H1 (cell line): ENCODE results near the gene MBNL1. TPM values are rescaled to one million over a fixed set of nuclear protein-coding genes. Genes with fewer than 3 reads are reported as not detected.

Experiments used
- CTCF ChIA-PET: fragments of 300-600 bp; sonication (Branson Sonifier 250); formaldehyde crosslinking; loops from one replicate; lab custom pipeline; 2021; ENCODE audit not compliant: partially characterized antibody; lab: Charles Lee
- POLR2A ChIA-PET: fragments of 300-600 bp; sonication (Branson Sonifier 250); formaldehyde crosslinking; loops from one replicate; lab custom pipeline; 2021; ENCODE audit warnings: inconsistent platforms; ENCODE audit not compliant: partially characterized antibody; lab: Charles Lee
- DNase-seq, 2 experiments: peaks; one replicate each; pipeline versions ENCODE4 v3.0.0 to v3.0.0-alpha.2; 2010 to 2022; ENCODE audit warnings: low spot score in 2 of 2, low read depth in 1 of 2, mixed read lengths in 1 of 2
- FAIRE-seq: peaks from 2 replicates; lab custom pipeline; 2011; peaks lifted over from hg19 to GRCh38; lab: Jason Lieb, UNC
- H2AFZ ChIP-seq: 2 replicates; pipeline ENCODE4 v1.8.1; 2012; ENCODE audit warnings: low read length, inconsistent platforms
- H2AK5ac ChIP-seq: 2 replicates; pipeline ENCODE4 v1.6.1; 2013; ENCODE audit warnings: low read depth, low read length
- H2BK120ac ChIP-seq: replicated peaks from 2 replicates; pipeline ENCODE3; 2013; ENCODE audit warnings: low read depth, low read length, inconsistent platforms
- H2BK12ac ChIP-seq: 2 replicates; pipeline ENCODE4 v1.6.1; 2013; ENCODE audit warnings: low read depth, low read length
- H2BK15ac ChIP-seq: 2 replicates; pipeline ENCODE4 v1.6.1; 2013; ENCODE audit warnings: low read length
- H2BK20ac ChIP-seq: 2 replicates; pipeline ENCODE4 v1.6.1; 2013; ENCODE audit warnings: low read length
- H2BK5ac ChIP-seq: 2 replicates; pipeline ENCODE4 v1.6.1; 2013; ENCODE audit warnings: low read depth, low read length
- H3K14ac ChIP-seq: 2 replicates; pipeline ENCODE4 v1.6.1; 2013; ENCODE audit warnings: inconsistent platforms; ENCODE audit not compliant: insufficient read length
- H3K18ac ChIP-seq: 2 replicates; pipeline ENCODE4 v1.6.1; 2013; ENCODE audit warnings: low read length; ENCODE audit errors: extremely low read depth
- H3K23ac ChIP-seq: 2 replicates; pipeline ENCODE4 v1.6.1; 2013; ENCODE audit warnings: inconsistent platforms; ENCODE audit not compliant: insufficient read length
- H3K23me2 ChIP-seq: 2 replicates; pipeline ENCODE4 v1.6.1; 2013; ENCODE audit warnings: low read depth, low read length
- H3K27ac ChIP-seq: 2 replicates; pipeline ENCODE4 v1.6.1; 2011; ENCODE audit warnings: low read depth, low read length, inconsistent platforms
- H3K27me3 ChIP-seq, 4 experiments: replicated peaks in 1 of 4; 1 replicate in 1 of 4; 2 replicates in 3 of 4; pipeline versions ENCODE4 v1.6.1 to v1.8.1; 2011 to 2013; ENCODE audit warnings: low read length in 3 of 4, mild to moderate bottlenecking in 3 of 4, inconsistent platforms in 2 of 4, mixed read lengths in 2 of 4, moderate library complexity in 1 of 4; ENCODE audit not compliant: control insufficient read depth in 3 of 4, insufficient read depth in 3 of 4; ENCODE audit errors: extremely low read depth in 1 of 4
- H3K36me3 ChIP-seq, 4 experiments: 2 replicates each; pipeline versions ENCODE4 v1.6.1 to v1.8.1; 2011 to 2013; ENCODE audit warnings: mild to moderate bottlenecking in 4 of 4, low read length in 3 of 4, moderate library complexity in 2 of 4, control low read depth in 1 of 4, inconsistent platforms in 1 of 4; ENCODE audit not compliant: insufficient read depth in 4 of 4, control insufficient read depth in 2 of 4
- H3K4ac ChIP-seq: replicated peaks from 2 replicates; pipeline ENCODE3; 2013; ENCODE audit warnings: low read length, low read depth, mixed read lengths, inconsistent platforms; ENCODE audit not compliant: insufficient read length
- H3K4me1 ChIP-seq, 4 experiments: replicated peaks in 1 of 4; 1 replicate in 1 of 4; 2 replicates in 3 of 4; pipeline versions ENCODE4 v1.6.1 to v1.8.1; 2011 to 2013; ENCODE audit warnings: low read length in 3 of 4, inconsistent platforms in 2 of 4, mixed read lengths in 1 of 4; ENCODE audit not compliant: insufficient read depth in 4 of 4, control insufficient read depth in 3 of 4
- H3K4me2 ChIP-seq, 2 experiments: 2 replicates each; pipeline versions ENCODE4 v1.6.1 to v1.8.1; 2011 to 2013; ENCODE audit warnings: low read depth in 2 of 2, low read length in 2 of 2, control low read depth in 1 of 2, inconsistent platforms in 1 of 2, mild to moderate bottlenecking in 1 of 2; ENCODE audit not compliant: insufficient read depth in 1 of 2
- H3K4me3 ChIP-seq, 4 experiments: fragments of 200-600, 300-600 bp in 1 of 4; sonication (generic), shearing (Covaris generic), sonication (Bioruptor Twin) in 1 of 4; 2 replicates each; pipeline versions ENCODE4 v1.5.1 to v1.8.1; 2011 to 2016; ENCODE audit warnings: low read length in 4 of 4, low read depth in 3 of 4, control low read depth in 2 of 4, inconsistent platforms in 2 of 4, mild to moderate bottlenecking in 2 of 4, mixed read lengths in 1 of 4, moderate library complexity in 1 of 4; ENCODE audit not compliant: insufficient read depth in 2 of 4; ENCODE audit errors: extremely low read depth in 1 of 4
- H3K56ac ChIP-seq: replicated peaks from 2 replicates; pipeline ENCODE3; 2013; ENCODE audit warnings: low read depth, mild to moderate bottlenecking, mixed read lengths, low read length, inconsistent platforms; ENCODE audit not compliant: insufficient read length
- H3K79me1 ChIP-seq: 2 replicates; pipeline ENCODE4 v1.6.1; 2013; ENCODE audit warnings: low read depth, low read length, control low read depth
- H3K79me2 ChIP-seq, 2 experiments: 2 replicates each; pipeline versions ENCODE4 v1.6.1 to v1.8.1; 2012 to 2013; ENCODE audit warnings: low read length in 2 of 2, mild to moderate bottlenecking in 2 of 2, inconsistent platforms in 1 of 2; ENCODE audit not compliant: insufficient read depth in 2 of 2, control insufficient read depth in 1 of 2
- H3K9ac ChIP-seq, 4 experiments: replicated peaks in 1 of 4; 1 replicate in 1 of 4; 2 replicates in 3 of 4; pipeline versions ENCODE4 v1.6.1 to v1.8.1; 2011 to 2013; ENCODE audit warnings: low read depth in 3 of 4, low read length in 3 of 4, control low read depth in 2 of 4, mild to moderate bottlenecking in 2 of 4, moderate library complexity in 2 of 4, inconsistent platforms in 1 of 4; ENCODE audit errors: extremely low read depth in 1 of 4
- H3K9me3 ChIP-seq, 2 experiments: 2 replicates each; pipeline versions ENCODE4 v1.6.1 to v1.8.1; 2012 to 2013; ENCODE audit warnings: mild to moderate bottlenecking in 2 of 2, moderate library complexity in 2 of 2, control low read depth in 1 of 2, inconsistent platforms in 1 of 2, low read depth in 1 of 2, low read length in 1 of 2, mixed read lengths in 1 of 2; ENCODE audit not compliant: insufficient read depth in 2 of 2
- H4K20me1 ChIP-seq, 2 experiments: replicated peaks in 1 of 2; 2 replicates each; pipeline versions ENCODE3 to v1.8.1; 2011 to 2013; ENCODE audit warnings: inconsistent platforms in 2 of 2, low read length in 2 of 2, mild to moderate bottlenecking in 1 of 2; ENCODE audit not compliant: insufficient read depth in 2 of 2, control insufficient read depth in 1 of 2
- H4K5ac ChIP-seq: 2 replicates; pipeline ENCODE4 v1.6.1; 2013; ENCODE audit warnings: low read length, low read depth, mixed read lengths, inconsistent platforms; ENCODE audit not compliant: insufficient read length
- H4K8ac ChIP-seq: 2 replicates; pipeline ENCODE4 v1.8.0; 2013; ENCODE audit warnings: mild to moderate bottlenecking, moderate library complexity, low read length, inconsistent platforms; ENCODE audit not compliant: insufficient read depth; ENCODE audit errors: extremely low read depth
- H4K91ac ChIP-seq: replicated peaks from 2 replicates; pipeline ENCODE3; 2013; ENCODE audit warnings: low read length, mixed read lengths, inconsistent platforms; ENCODE audit not compliant: insufficient read length
- KDM1A ChIP-seq: fragments of 200-600, 300-600 bp; sonication (generic); IDR thresholded peaks from 2 replicates; pipeline ENCODE4 v1.7.1; 2016; ENCODE audit warnings: mild to moderate bottlenecking, low read length, borderline replicate concordance
- SRF ChIP-seq: IDR thresholded peaks from 2 replicates; pipeline ENCODE4 v1.6.1; 2011; ENCODE audit warnings: mild to moderate bottlenecking, low read depth, low read length, moderate library complexity
- WGBS, 2 experiments: shearing (Covaris generic) in 1 of 2; methylation state at CpG; one replicate each; pipeline versions ENCODE4 v1.1.6 to v1.1.7; 2013 to 2015; ENCODE audit warnings: low lambda C conversion rate in 2 of 2, mixed read lengths in 2 of 2, inconsistent platforms in 1 of 2, low coverage in 1 of 2, missing lambda C conversion rate in 1 of 2; ENCODE audit not compliant: insufficient replicate concordance in 2 of 2, insufficient coverage in 1 of 2, insufficient read length in 1 of 2; ENCODE audit errors: extremely low coverage in 1 of 2, missing lambda C conversion rate in 1 of 2; 5-methylcytosine and 5-hydroxymethylcytosine counted together
- polyA plus RNA-seq, 7 experiments: library from polyadenylated mRNA; depleted of rRNA in 3 of 7; stranded (reverse) in 5 of 7; unstranded in 2 of 7; fragments of >200 nt in 5 of 7; fragments of 200-250 nt in 2 of 7; gene quantifications; 1 replicate in 5 of 7; 2 replicates in 1 of 7; 4 replicates in 1 of 7; pipeline versions ENCODE4 v1.2.1 to v1.2.3, GENCODE V29; 2011 to 2013; ENCODE audit warnings: missing spikeins in 2 of 7, mixed read lengths in 2 of 7
- total RNA-seq: library from RNA; stranded (reverse); fragmentation: NEBNext Ultra II Directional; extraction: Animal tissue kit (Norgen Biotek cat#: 25700); gene quantifications from 2 replicates; pipeline ENCODE4 v1.2.1, GENCODE V29; 2021

The MBNL1 gene
- total and polyA plus RNA-seq, 2 of the 8 experiments (the other 6 are each of a cell fraction or from before 2014, with no cell fraction given) = 5.0 to 16.4 TPM

DNA sequence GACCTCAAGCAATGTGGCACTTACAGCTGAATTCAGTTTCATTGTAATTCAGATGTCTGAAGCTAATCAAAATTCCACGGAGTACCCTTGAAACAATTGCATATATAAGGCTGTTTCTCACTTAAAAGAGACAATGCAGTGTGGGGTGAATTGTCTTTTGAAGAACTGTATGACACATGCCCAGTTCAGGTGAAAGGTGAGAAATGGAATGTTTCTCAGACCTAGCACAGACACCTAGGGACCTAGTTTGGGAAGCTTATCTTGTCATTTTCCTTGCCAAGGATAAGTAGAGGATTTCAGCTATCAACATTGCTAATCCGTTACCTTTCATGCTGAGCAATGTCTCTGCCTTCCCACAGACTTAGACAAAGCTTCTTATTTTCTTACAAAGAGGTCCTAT, 36.3 kb downstream of the MBNL1 start:
- Histone ChIP-seq H3K79me1 (no peaks in the 10 kb centered on the region), H3K4me1 (peaks cover 4 to 18% (median 14%) of the 10 kb centered on the region in 4 experiments), H2BK20ac (no peak overlapping the region), H3K4me3 (peak overlapping the region in 1 of 4 experiments; percentile 24; a peak in 1 of 8 replicates), H3K18ac (no peak overlapping the region), H3K14ac (no peak overlapping the region), H2BK5ac (no peak overlapping the region), H3K79me2 (peaks cover 0 to 19% of the 10 kb centered on the region in 2 experiments; a peak in 1 of 4 replicates), H3K27ac (no peak overlapping the region), H4K8ac (no peak overlapping the region), H2BK120ac (no peak overlapping the region), H3K23ac (no peak overlapping the region), H2AFZ (no peak overlapping the region), H2AK5ac (no peak overlapping the region), H3K36me3 (no peaks in the 10 kb centered on the region; a peak in 1 of 8 replicates), H4K91ac (no peak overlapping the region), H3K4ac (no peak overlapping the region), H2BK15ac (no peak overlapping the region), H3K27me3 (no peaks in the 10 kb centered on the region), H3K4me2 (peak overlapping the region; percentile 35 to 58), H3K56ac (no peak overlapping the region), H3K9me3 (no peaks in the 10 kb centered on the region), H3K23me2 (no peaks in the 10 kb centered on the region), H3K9ac (no peak overlapping the region), H4K20me1 (no peaks in the 10 kb centered on the region), H2BK12ac (no peak overlapping the region), H4K5ac (no peak overlapping the region)
- ChIA-PET CTCF (interaction anchor here (0.5 to 1.2 kb wide), 2 partner anchors 10 to 170 kb away, joined by 3 to 4 read pairs; no protein-coding TSS in a partner anchor), POLR2A (interaction anchor here (0.6 kb wide), 1 partner anchor 36 kb away, joined by 3 read pairs; no protein-coding TSS in a partner anchor)
- 0 out of 2 replicates have a peak, but pooled peaks have one; percentile 22 for TF ChIP-seq KDM1A
- no peak for TF ChIP-seq SRF
- WGBS, 2 experiments = 12% methylated on average over 2 of the region's 2 CpGs; no CpG with 5 or more reads in 1 of the 2 experiments
- no peak for DNase-seq
- FAIRE-seq = no peak
